Ishikawa (cell line): ENCODE measurements around the gene RNASEH2A.

Experiments
- CEBPB ChIP-seq: IDR thresholded peaks from 2 replicates; pipeline ENCODE4 v1.6.1; 2012
- CREB1 ChIP-seq: IDR thresholded peaks from 2 replicates; pipeline ENCODE4 v1.6.1; 2012; ENCODE audit warnings: low read depth
- RAD21 ChIP-seq: IDR thresholded peaks from 2 replicates; pipeline ENCODE4 v1.6.1; 2012; ENCODE audit warnings: low read depth
- TF ChIP-seq, protein P1 (sequence below): IDR thresholded peaks from 2 replicates; pipeline ENCODE4 v1.6.1; 2012
- TF ChIP-seq, protein P2 (sequence below): IDR thresholded peaks from 2 replicates; pipeline ENCODE4 v1.6.1; 2012; ENCODE audit warnings: low read depth, mild to moderate bottlenecking

DNA sequence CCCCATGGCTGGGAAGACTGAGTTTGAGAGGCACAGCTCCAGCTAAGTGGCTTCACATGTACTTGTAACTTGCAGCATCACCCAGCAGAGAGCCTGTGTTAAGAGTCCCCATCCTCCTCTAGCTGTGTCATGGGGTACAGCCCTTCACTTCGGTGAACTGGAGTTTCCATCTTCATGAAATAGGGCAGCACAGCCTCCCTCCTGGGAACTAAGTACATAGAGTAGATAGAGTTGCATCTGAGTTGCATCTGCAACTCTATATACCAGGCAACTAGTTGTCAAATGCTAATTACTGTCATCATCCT, 6.0 kb upstream of the RNASEH2A start:
- TF ChIP-seq CREB1 (no peak), CEBPB (no peak), RAD21 (no peak)
- TF ChIP-seq, protein P1, sequence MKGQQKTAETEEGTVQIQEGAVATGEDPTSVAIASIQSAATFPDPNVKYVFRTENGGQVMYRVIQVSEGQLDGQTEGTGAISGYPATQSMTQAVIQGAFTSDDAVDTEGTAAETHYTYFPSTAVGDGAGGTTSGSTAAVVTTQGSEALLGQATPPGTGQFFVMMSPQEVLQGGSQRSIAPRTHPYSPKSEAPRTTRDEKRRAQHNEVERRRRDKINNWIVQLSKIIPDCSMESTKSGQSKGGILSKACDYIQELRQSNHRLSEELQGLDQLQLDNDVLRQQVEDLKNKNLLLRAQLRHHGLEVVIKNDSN: no peak
- TF ChIP-seq, protein P2, sequence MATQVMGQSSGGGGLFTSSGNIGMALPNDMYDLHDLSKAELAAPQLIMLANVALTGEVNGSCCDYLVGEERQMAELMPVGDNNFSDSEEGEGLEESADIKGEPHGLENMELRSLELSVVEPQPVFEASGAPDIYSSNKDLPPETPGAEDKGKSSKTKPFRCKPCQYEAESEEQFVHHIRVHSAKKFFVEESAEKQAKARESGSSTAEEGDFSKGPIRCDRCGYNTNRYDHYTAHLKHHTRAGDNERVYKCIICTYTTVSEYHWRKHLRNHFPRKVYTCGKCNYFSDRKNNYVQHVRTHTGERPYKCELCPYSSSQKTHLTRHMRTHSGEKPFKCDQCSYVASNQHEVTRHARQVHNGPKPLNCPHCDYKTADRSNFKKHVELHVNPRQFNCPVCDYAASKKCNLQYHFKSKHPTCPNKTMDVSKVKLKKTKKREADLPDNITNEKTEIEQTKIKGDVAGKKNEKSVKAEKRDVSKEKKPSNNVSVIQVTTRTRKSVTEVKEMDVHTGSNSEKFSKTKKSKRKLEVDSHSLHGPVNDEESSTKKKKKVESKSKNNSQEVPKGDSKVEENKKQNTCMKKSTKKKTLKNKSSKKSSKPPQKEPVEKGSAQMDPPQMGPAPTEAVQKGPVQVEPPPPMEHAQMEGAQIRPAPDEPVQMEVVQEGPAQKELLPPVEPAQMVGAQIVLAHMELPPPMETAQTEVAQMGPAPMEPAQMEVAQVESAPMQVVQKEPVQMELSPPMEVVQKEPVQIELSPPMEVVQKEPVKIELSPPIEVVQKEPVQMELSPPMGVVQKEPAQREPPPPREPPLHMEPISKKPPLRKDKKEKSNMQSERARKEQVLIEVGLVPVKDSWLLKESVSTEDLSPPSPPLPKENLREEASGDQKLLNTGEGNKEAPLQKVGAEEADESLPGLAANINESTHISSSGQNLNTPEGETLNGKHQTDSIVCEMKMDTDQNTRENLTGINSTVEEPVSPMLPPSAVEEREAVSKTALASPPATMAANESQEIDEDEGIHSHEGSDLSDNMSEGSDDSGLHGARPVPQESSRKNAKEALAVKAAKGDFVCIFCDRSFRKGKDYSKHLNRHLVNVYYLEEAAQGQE: no peak
